ENCODE data around the gene LMX1A. TPM values are rescaled to one million over a fixed set of nuclear protein-coding genes. Genes with fewer than 3 reads are reported as not detected.

The LMX1A gene
- total and polyA plus RNA-seq, 2 of the 13 experiments (the other 11 are each of a cell fraction or from before 2014, with no cell fraction given): 0.07 TPM; not detected in 1

- Histone ChIP-seq H3K4me3 (replicated peaks in 1 of 3; ENCODE audit: insufficient read depth in 1 of 3, low read depth in 2 of 3, low read length in 3 of 3) (no peak overlapping the region), H3K27ac (ENCODE audit: extremely low read length, insufficient read depth, low read length) (no peak overlapping the region), H3K9me3 (ENCODE audit: low read length) (no peaks in the 10 kb centered on the region), H3K79me2 (ENCODE audit: insufficient read depth, low read length) (no peaks in the 10 kb centered on the region), H3K4me2 (ENCODE audit: low read depth, low read length) (no peak overlapping the region), H2AFZ (ENCODE audit: low read length) (no peak overlapping the region), H3K36me3 (replicated peaks in 1 of 2; ENCODE audit: control insufficient read depth in 1 of 2, insufficient read depth in 2 of 2, low read length in 2 of 2) (no peaks in the 10 kb centered on the region), H4K20me1 (ENCODE audit: insufficient read depth, low read length) (no peaks in the 10 kb centered on the region), H3K4me1 (ENCODE audit: insufficient read depth, low read length) (no peaks in the 10 kb centered on the region), H3K9ac (ENCODE audit: insufficient read depth, low read depth, low read length) (no peak overlapping the region), H3K27me3 (ENCODE audit: control insufficient read depth in 1 of 2, insufficient read depth in 2 of 2, low read length in 2 of 2) (no peaks in the 10 kb centered on the region)
- no peak for FAIRE-seq
- in situ Hi-C loops (cut with HindIII; ENCODE audit: extremely low pct_ligation_motif_present, low pct_unique_long_range_greater_than_20kb) (no loop called here), intact Hi-C loops (cut with micrococcal nuclease; ENCODE audit: unreplicated experiment) (no loop called here)
- POLR2A ChIA-PET: no interaction called here
- no TSS peak for BruUV-seq (replicated peaks)
- 0% methylated on average over 1 of the region's 3 CpGs for WGBS (ENCODE audit: low lambda C conversion rate)
- no peak for DNase-seq (ENCODE audit: low spot score)
- CTCF ChIA-PET (ENCODE audit: low intra/inter-chr PET ratio, low total read pairs): no interaction called here
- no peak for ATAC-seq
- TF ChIP-seq ZNF317 (CRISPR knock-in tag; IDR thresholded peaks at IDR 0.05): no peak
- TF ChIP-seq, protein P1, sequence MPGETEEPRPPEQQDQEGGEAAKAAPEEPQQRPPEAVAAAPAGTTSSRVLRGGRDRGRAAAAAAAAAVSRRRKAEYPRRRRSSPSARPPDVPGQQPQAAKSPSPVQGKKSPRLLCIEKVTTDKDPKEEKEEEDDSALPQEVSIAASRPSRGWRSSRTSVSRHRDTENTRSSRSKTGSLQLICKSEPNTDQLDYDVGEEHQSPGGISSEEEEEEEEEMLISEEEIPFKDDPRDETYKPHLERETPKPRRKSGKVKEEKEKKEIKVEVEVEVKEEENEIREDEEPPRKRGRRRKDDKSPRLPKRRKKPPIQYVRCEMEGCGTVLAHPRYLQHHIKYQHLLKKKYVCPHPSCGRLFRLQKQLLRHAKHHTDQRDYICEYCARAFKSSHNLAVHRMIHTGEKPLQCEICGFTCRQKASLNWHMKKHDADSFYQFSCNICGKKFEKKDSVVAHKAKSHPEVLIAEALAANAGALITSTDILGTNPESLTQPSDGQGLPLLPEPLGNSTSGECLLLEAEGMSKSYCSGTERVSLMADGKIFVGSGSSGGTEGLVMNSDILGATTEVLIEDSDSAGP (CRISPR knock-in tag; IDR thresholded peaks at IDR 0.05; ENCODE audit: borderline replicate concordance): no peak
- TF ChIP-seq ZNF841 (CRISPR knock-in tag; IDR thresholded peaks at IDR 0.05; ENCODE audit: borderline replicate concordance): no peak
- no peak for TF ChIP-seq MTERF4 (CRISPR knock-in tag; IDR thresholded peaks at IDR 0.05)
- TF ChIP-seq GZF1 (CRISPR knock-in tag; IDR thresholded peaks at IDR 0.05): no peak
- no peak for TF ChIP-seq RBM39 (IDR thresholded peaks at IDR 0.05; ENCODE audit: low read depth, low read length, poor library complexity, severe bottlenecking)
- no peak for TF ChIP-seq EED (CRISPR knock-in tag; IDR thresholded peaks at IDR 0.05)
- no peak for TF ChIP-seq ZSCAN22 (CRISPR knock-in tag; IDR thresholded peaks at IDR 0.05)
- no peak for TF ChIP-seq ZNF740 (CRISPR knock-in tag; IDR thresholded peaks at IDR 0.05)
- TF ChIP-seq FOXK2 (IDR thresholded peaks at IDR 0.05): no peak
- TF ChIP-seq, protein P2, sequence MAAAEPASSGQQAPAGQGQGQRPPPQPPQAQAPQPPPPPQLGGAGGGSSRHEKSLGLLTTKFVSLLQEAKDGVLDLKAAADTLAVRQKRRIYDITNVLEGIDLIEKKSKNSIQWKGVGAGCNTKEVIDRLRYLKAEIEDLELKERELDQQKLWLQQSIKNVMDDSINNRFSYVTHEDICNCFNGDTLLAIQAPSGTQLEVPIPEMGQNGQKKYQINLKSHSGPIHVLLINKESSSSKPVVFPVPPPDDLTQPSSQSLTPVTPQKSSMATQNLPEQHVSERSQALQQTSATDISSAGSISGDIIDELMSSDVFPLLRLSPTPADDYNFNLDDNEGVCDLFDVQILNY (CRISPR knock-in tag; conservative IDR thresholded peaks at IDR 0.05): no peak
- no peak for TF ChIP-seq ZNF747 (CRISPR knock-in tag; IDR thresholded peaks at IDR 0.05; ENCODE audit: borderline replicate concordance)
- TF ChIP-seq ZBTB34 (CRISPR knock-in tag; IDR thresholded peaks at IDR 0.05): no peak
Measured at GRCh38 chr1:165212229-165212628, 144.3 kb downstream of the LMX1A start.
